Activated CD8-positive, alpha-beta T cell treated with anti-CD3 and anti-CD28 coated beads, Interleukin-2, amount 10 ng/mL, durations not matched to agents 7 days and 5 days (primary cell): ENCODE data around the gene SAMD4B. TPM values are rescaled to one million over a fixed set of nuclear protein-coding genes. Genes with fewer than 3 reads are reported as not detected.

Experiments used
- ATAC-seq: fragments of 150-1000 bp; cut with Tn5 transposase; one replicate; pipeline ENCODE4 v1.10.0; 2021; ENCODE audit warnings: moderate library complexity
- CTCF ChIA-PET: fragments of 350-600 bp; sonication (Branson Sonifier 250); formaldehyde crosslinking; loops from one replicate; lab custom pipeline; 2021; ENCODE audit warnings: antibody characterized with exemption; lab: Charles Lee
- POLR2A ChIA-PET: fragments of 350-600 bp; sonication (Branson Sonifier 250); formaldehyde crosslinking; loops from one replicate; lab custom pipeline; 2021; ENCODE audit warnings: antibody characterized with exemption; lab: Charles Lee
- DNase-seq: peaks from one replicate; pipeline ENCODE4 v3.0.0-alpha.2; 2020
- H3K27ac Mint-ChIP-seq: one replicate; pipeline ENCODE4 v1.8.0; 2021; ENCODE audit warnings: mild to moderate bottlenecking, mixed read lengths
- H3K27me3 Mint-ChIP-seq: one replicate; pipeline ENCODE4 v1.8.0; 2021; ENCODE audit warnings: low read depth, mixed read lengths
- H3K36me3 Mint-ChIP-seq: one replicate; pipeline ENCODE4 v1.8.0; 2021; ENCODE audit warnings: low read depth, mixed read lengths
- H3K4me1 Mint-ChIP-seq: one replicate; pipeline ENCODE4 v1.8.0; 2021; ENCODE audit warnings: low read depth, mixed read lengths
- H3K4me3 Mint-ChIP-seq: one replicate; pipeline ENCODE4 v1.8.0; 2021; ENCODE audit warnings: mild to moderate bottlenecking, mixed read lengths
- H3K9me3 Mint-ChIP-seq: one replicate; pipeline ENCODE4 v1.8.0; 2022; ENCODE audit warnings: mixed read lengths; ENCODE audit not compliant: insufficient read depth
- total RNA-seq, 2 experiments: library from RNA; stranded (reverse); gene quantifications; one replicate each; pipeline ENCODE4 v1.2.3, GENCODE V29; 2021

The SAMD4B gene
- total RNA-seq, 2 experiments from 2014 or later, result 43.7 to 44.5 TPM

GRCh38 chr19:39413911-39414608, 71.8 kb downstream of the SAMD4B start:
- Mint-ChIP-seq H3K36me3 (peaks cover 34% of the 10 kb centered on the region), H3K9me3 (no peaks in the 10 kb centered on the region), H3K27me3 (no peaks in the 10 kb centered on the region), H3K4me3 (peak overlapping the region; percentile 97), H3K27ac (peak overlapping the region; percentile 88), H3K4me1 (peaks cover 37% of the 10 kb centered on the region)
- ChIA-PET POLR2A (interaction anchor here (0.6 to 4.7 kb wide), 2 partner anchors 21 to 223 kb away, joined by 3 to 58 read pairs; partner anchors contain the start of gene RPS16), CTCF (interaction anchor here (0.9 to 1.6 kb wide), 2 partner anchors 13 to 18 kb away, joined by 3 to 5 read pairs; no protein-coding TSS in a partner anchor)
- no peak for DNase-seq
- ATAC-seq, result no peak

- Mint-ChIP-seq H3K4me1 (peaks cover 33% of the 10 kb centered on the region), H3K27me3 (no peaks in the 10 kb centered on the region), H3K36me3 (peaks cover 32% of the 10 kb centered on the region), H3K27ac (peak overlapping the region; percentile 15), H3K4me3 (no peak overlapping the region), H3K9me3 (no peaks in the 10 kb centered on the region)
- no peak for DNase-seq
- ChIA-PET POLR2A (interaction anchor here (0.5 to 4.7 kb wide), 3 partner anchors 10 to 20 kb away, joined by 3 to 58 read pairs (median 10); partner anchors contain the start of gene RPS16), CTCF (interaction anchor here (1.6 kb wide), 1 partner anchor 12 kb away, joined by 5 read pairs; no protein-coding TSS in a partner anchor)
- ATAC-seq, result no peak
These were observed 73.2 kb downstream of the SAMD4B start for GRCh38 chr19:39415111-39416046.

GRCh38 chr19:39416152-39417120, 74.2 kb downstream of the SAMD4B start:
- no peak for ATAC-seq
- peak overlapping the region; percentile 15 for H3K27ac Mint-ChIP-seq
- ChIA-PET CTCF (no interaction called here), POLR2A (interaction anchor here (1.9 kb wide), 1 partner anchor 19 kb away, joined by 10 read pairs; the partner anchor contains the start of gene RPS16)
- DNase-seq, result no peak
- no peaks in the 10 kb centered on the region for H3K27me3 Mint-ChIP-seq
- H3K36me3 Mint-ChIP-seq, result peaks cover 23% of the 10 kb centered on the region
- no peak overlapping the region for H3K4me3 Mint-ChIP-seq
- no peaks in the 10 kb centered on the region for H3K9me3 Mint-ChIP-seq
- peaks cover 23% of the 10 kb centered on the region for H3K4me1 Mint-ChIP-seq

GRCh38 chr19:39417463-39418181, 75.4 kb downstream of the SAMD4B start:
- no peak overlapping the region for H3K27ac Mint-ChIP-seq
- ATAC-seq, result no peak
- CTCF ChIA-PET, result no interaction called here
- DNase-seq, result no peak
- no peaks in the 10 kb centered on the region for H3K9me3 Mint-ChIP-seq
- H3K36me3 Mint-ChIP-seq, result peaks cover 22% of the 10 kb centered on the region
- POLR2A ChIA-PET, result interaction anchor here (1.7 to 2.0 kb wide), 3 partner anchors 10 to 18 kb away, joined by 6 to 10 read pairs (median 9); partner anchors contain the start of gene RPS16
- H3K4me3 Mint-ChIP-seq, result no peak overlapping the region
- peaks cover 20% of the 10 kb centered on the region for H3K4me1 Mint-ChIP-seq
- H3K27me3 Mint-ChIP-seq, result no peaks in the 10 kb centered on the region

- ChIA-PET POLR2A (interaction anchor here (1.0 to 2.0 kb wide), 2 partner anchors 17 to 27 kb away, joined by 4 to 9 read pairs; partner anchors contain the start of genes RPS16 and SUPT5H), CTCF (no interaction called here)
- Mint-ChIP-seq H3K27me3 (no peaks in the 10 kb centered on the region), H3K27ac (no peak overlapping the region), H3K4me3 (no peak overlapping the region), H3K36me3 (peaks cover 20% of the 10 kb centered on the region), H3K4me1 (peaks cover 15% of the 10 kb centered on the region), H3K9me3 (no peaks in the 10 kb centered on the region)
- ATAC-seq (no peak), DNase-seq (no peak)
These were observed 76.8 kb downstream of the SAMD4B start for GRCh38 chr19:39419003-39419402.

GRCh38 chr19:39420769-39421168, 78.5 kb downstream of the SAMD4B start:
- peaks cover 19% of the 10 kb centered on the region for H3K36me3 Mint-ChIP-seq
- no peaks in the 10 kb centered on the region for H3K9me3 Mint-ChIP-seq
- ChIA-PET POLR2A (interaction anchor here (1.0 to 5.3 kb wide), 4 partner anchors 8 to 29 kb away, joined by 4 to 31 read pairs (median 7); partner anchors contain the start of genes MED29, PAF1, PLEKHG2 and RPS16), CTCF (interaction anchor here (1.7 to 1.8 kb wide), 2 partner anchors 9 to 112 kb away, joined by 3 to 5 read pairs; no protein-coding TSS in a partner anchor)
- no peaks in the 10 kb centered on the region for H3K4me1 Mint-ChIP-seq
- no peak overlapping the region for H3K27ac Mint-ChIP-seq
- no peak overlapping the region for H3K4me3 Mint-ChIP-seq
- ATAC-seq (no peak), DNase-seq (no peak)
- no peaks in the 10 kb centered on the region for H3K27me3 Mint-ChIP-seq

GRCh38 chr19:39422020-39422419, 79.8 kb downstream of the SAMD4B start:
- DNase-seq (no peak), ATAC-seq (no peak)
- H3K27ac Mint-ChIP-seq, result no peak overlapping the region
- H3K36me3 Mint-ChIP-seq, result peaks cover 19% of the 10 kb centered on the region
- POLR2A ChIA-PET, result interaction anchor here (0.7 to 5.3 kb wide), 3 partner anchors 11 to 768 kb away, joined by 3 to 31 read pairs (median 10); partner anchors contain the start of gene RPS16
- no peaks in the 10 kb centered on the region for H3K27me3 Mint-ChIP-seq
- H3K4me3 Mint-ChIP-seq, result no peak overlapping the region
- no peaks in the 10 kb centered on the region for H3K9me3 Mint-ChIP-seq
- H3K4me1 Mint-ChIP-seq, result no peaks in the 10 kb centered on the region
- CTCF ChIA-PET, result interaction anchor here (0.6 to 1.7 kb wide), 2 partner anchors 22 to 111 kb away, joined by 3 to 5 read pairs; no protein-coding TSS in a partner anchor

- Mint-ChIP-seq H3K4me3 (no peak overlapping the region), H3K9me3 (no peaks in the 10 kb centered on the region), H3K4me1 (no peaks in the 10 kb centered on the region), H3K27ac (no peak overlapping the region), H3K27me3 (no peaks in the 10 kb centered on the region), H3K36me3 (peaks cover 17% of the 10 kb centered on the region)
- ATAC-seq, result no peak
- ChIA-PET POLR2A (interaction anchor here (1.1 to 5.3 kb wide), 4 partner anchors 10 to 22 kb away, joined by 4 to 31 read pairs (median 8); partner anchors contain the start of genes RPS16, SUPT5H and ZFP36), CTCF (interaction anchor here (2.4 kb wide), 1 partner anchor 12 kb away, joined by 5 read pairs; the partner anchor contains the start of gene PLEKHG2)
- DNase-seq, result no peak
These were observed 81.3 kb downstream of the SAMD4B start for GRCh38 chr19:39423258-39424086.

GRCh38 chr19:39424934-39425333, 82.7 kb downstream of the SAMD4B start:
- H3K36me3 Mint-ChIP-seq, result peaks cover 13% of the 10 kb centered on the region
- H3K27me3 Mint-ChIP-seq, result no peaks in the 10 kb centered on the region
- no peaks in the 10 kb centered on the region for H3K4me1 Mint-ChIP-seq
- POLR2A ChIA-PET, result interaction anchor here (0.7 to 5.3 kb wide), 3 partner anchors 10 to 11 kb away, joined by 3 to 31 read pairs (median 25); partner anchors contain the start of gene RPS16
- no peak for DNase-seq
- ATAC-seq, result no peak
- H3K27ac Mint-ChIP-seq, result no peak overlapping the region
- no peaks in the 10 kb centered on the region for H3K9me3 Mint-ChIP-seq
- CTCF ChIA-PET, result interaction anchor here (2.4 kb wide), 1 partner anchor 13 kb away, joined by 5 read pairs; the partner anchor contains the start of gene PLEKHG2
- H3K4me3 Mint-ChIP-seq, result no peak overlapping the region
